Left ventricle myocardium inferior (tissue), 1 donor: ENCODE measurements around the gene GLT8D2. TPM values are rescaled to one million over a fixed set of nuclear protein-coding genes. Genes with fewer than 3 reads are reported as not detected.
"Not testable (repeated sequence)": the region's sequence is repeated elsewhere in the genome, so short reads cannot be mapped to it uniquely, and the experiment has no call there.

ENCODE experiments used
- DNase-seq: peaks from one replicate; pipeline ENCODE4 v3.0.0-alpha.2; 2020
- H3K27ac ChIP-seq: fragments of 200-600 bp; replicated peaks from 2 replicates; pipeline ENCODE4 v1.8.0; 2021
- H3K27me3 ChIP-seq: fragments of 200-600 bp; 2 replicates; pipeline ENCODE4 v1.8.0; 2021; ENCODE audit warnings: low read depth
- H3K36me3 ChIP-seq: fragments of 200-600 bp; 2 replicates; pipeline ENCODE4 v1.8.0; 2021
- H3K4me1 ChIP-seq: fragments of 200-600 bp; 2 replicates; pipeline ENCODE4 v1.8.0; 2021
- H3K4me3 ChIP-seq: fragments of 200-600 bp; 2 replicates; pipeline ENCODE4 v1.8.0; 2021; ENCODE audit warnings: mild to moderate bottlenecking, moderate library complexity
- H3K9me3 ChIP-seq: fragments of 200-600 bp; replicated peaks from 2 replicates; pipeline ENCODE4 v1.8.0; 2021
- intact Hi-C: fragments of 100-400 bp; cut with micrococcal nuclease; formaldehyde crosslinking; loops from one replicate; pipeline ENCODE4 v1.11.0; 2022
- total RNA-seq: library from RNA; stranded (reverse); fragmentation: NEBNext Ultra II Directional; extraction: Animal tissue kit (Norgen Biotek cat#: 25700); gene quantifications from one replicate; pipeline ENCODE4 v1.2.1, GENCODE V29; 2021
- TF ChIP-seq, protein P1 (sequence below): fragments of 200-600 bp; IDR thresholded peaks from 2 replicates; pipeline ENCODE4 v1.8.0; 2021; ENCODE audit warnings: antibody characterized with exemption, mild to moderate bottlenecking, borderline replicate concordance
- donor health status: DM: no; HTN: yes; CAD: no; lungs with severe emphysema.

GLT8D2 gene
- total RNA-seq, 1 donor from 2014 or later: 11.7 TPM

DNA sequence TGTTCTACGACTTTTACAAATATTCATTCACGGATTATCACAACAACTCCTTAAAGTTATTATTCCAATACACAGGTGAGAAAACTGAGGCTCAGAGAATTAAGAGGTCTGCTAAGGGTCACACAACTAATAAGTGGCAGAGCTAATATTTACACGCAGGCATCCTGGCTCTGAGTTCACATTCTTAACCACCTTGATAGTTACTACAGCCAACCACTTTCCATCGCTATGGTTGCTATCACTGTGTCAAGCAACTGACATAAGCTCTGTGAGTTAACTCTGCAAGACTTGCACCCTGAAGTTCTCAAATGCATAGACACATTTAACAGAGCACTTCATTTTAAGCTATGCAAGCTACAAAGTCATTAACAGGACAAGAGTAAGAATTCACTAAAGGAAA lies 3.7 kb downstream of the GLT8D2 start:
- H3K36me3 ChIP-seq: no peaks in the 10 kb centered on the region
- no peak for DNase-seq
- peak overlapping the region; percentile 69 for H3K27ac ChIP-seq
- H3K4me1 ChIP-seq: peaks cover 54% of the 10 kb centered on the region
- no peaks in the 10 kb centered on the region for H3K27me3 ChIP-seq
- intact Hi-C loops: no loop called here
- no peak overlapping the region for H3K4me3 ChIP-seq
- no peaks in the 10 kb centered on the region for H3K9me3 ChIP-seq
- TF ChIP-seq, protein P1, sequence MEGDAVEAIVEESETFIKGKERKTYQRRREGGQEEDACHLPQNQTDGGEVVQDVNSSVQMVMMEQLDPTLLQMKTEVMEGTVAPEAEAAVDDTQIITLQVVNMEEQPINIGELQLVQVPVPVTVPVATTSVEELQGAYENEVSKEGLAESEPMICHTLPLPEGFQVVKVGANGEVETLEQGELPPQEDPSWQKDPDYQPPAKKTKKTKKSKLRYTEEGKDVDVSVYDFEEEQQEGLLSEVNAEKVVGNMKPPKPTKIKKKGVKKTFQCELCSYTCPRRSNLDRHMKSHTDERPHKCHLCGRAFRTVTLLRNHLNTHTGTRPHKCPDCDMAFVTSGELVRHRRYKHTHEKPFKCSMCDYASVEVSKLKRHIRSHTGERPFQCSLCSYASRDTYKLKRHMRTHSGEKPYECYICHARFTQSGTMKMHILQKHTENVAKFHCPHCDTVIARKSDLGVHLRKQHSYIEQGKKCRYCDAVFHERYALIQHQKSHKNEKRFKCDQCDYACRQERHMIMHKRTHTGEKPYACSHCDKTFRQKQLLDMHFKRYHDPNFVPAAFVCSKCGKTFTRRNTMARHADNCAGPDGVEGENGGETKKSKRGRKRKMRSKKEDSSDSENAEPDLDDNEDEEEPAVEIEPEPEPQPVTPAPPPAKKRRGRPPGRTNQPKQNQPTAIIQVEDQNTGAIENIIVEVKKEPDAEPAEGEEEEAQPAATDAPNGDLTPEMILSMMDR: no peak

DNA sequence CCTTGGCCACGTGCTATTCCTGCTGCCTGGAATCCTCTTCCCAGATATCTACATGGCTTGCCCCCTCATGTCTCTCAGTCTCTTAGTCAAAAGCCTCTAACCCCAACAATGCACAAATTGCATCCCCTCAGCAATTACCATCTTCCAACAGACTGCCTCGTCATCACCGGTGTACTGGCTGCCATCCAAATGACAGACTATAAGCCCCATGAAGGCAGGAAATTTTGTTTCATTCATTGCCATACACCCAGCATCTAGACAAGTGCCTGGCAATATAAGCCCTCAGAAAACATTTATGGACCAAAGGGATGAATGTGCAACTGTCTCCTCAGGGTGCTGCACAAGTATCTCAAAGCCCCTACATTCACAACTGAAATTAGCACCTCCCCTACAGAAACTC lies 5.8 kb downstream of the GLT8D2 start:
- H3K9me3 ChIP-seq: no peaks in the 10 kb centered on the region
- DNase-seq: no peak
- H3K27ac ChIP-seq: no peak overlapping the region
- intact Hi-C loops: no loop called here
- H3K4me1 ChIP-seq: peaks cover 39% of the 10 kb centered on the region
- no peak overlapping the region for H3K4me3 ChIP-seq
- H3K27me3 ChIP-seq: no peaks in the 10 kb centered on the region
- no peaks in the 10 kb centered on the region for H3K36me3 ChIP-seq
- TF ChIP-seq, protein P1: no peak

DNA sequence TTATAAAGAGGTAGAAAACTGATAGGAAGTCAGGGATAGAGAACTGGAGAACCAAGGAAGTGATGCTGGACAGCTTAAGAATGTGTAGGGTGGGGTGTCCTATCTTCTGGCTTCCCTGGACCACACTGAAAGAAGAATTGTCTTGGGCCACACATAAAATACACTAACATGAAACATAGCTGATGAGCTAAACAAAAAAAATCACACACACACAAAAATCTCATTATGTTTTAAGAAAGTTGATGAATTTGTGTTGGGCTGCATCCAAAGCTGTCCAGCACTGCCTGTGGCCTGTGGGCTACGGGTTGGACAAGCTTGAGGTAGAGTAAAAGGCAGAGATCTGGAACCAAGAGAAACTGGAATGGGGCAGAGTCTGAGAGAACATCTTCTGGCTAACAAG lies 7.4 kb downstream of the GLT8D2 start:
- intact Hi-C loops: no loop called here
- H3K27me3 ChIP-seq: no peaks in the 10 kb centered on the region
- TF ChIP-seq, protein P1: no peak
- H3K9me3 ChIP-seq: no peaks in the 10 kb centered on the region
- no peak overlapping the region for H3K4me3 ChIP-seq
- no peak for DNase-seq
- H3K4me1 ChIP-seq: peaks cover 28% of the 10 kb centered on the region
- no peak overlapping the region for H3K27ac ChIP-seq
- H3K36me3 ChIP-seq: no peaks in the 10 kb centered on the region

DNA sequence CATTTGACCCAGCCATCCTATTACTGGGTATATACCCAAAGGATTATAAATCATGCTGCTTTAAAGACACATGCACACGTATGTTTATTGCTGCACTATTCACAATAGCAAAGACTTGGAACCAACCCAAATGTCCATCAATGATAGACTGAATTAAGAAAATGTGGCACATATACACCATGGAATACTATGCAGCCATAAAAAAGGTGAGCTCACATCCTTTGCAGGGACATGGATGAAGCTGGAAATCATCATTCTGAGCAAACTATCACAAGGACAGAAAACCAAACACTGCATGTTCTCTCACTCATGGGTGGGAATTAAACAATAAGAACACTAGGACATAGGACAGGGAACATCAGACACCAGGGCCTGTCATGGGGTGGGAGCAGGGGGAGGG lies 10.2 kb downstream of the GLT8D2 start:
- H3K36me3 ChIP-seq, DNase-seq, H3K27ac ChIP-seq, H3K9me3 ChIP-seq, H3K4me3 ChIP-seq, H3K27me3 ChIP-seq, intact Hi-C loops, H3K4me1 ChIP-seq: not testable (repeated sequence)

DNA sequence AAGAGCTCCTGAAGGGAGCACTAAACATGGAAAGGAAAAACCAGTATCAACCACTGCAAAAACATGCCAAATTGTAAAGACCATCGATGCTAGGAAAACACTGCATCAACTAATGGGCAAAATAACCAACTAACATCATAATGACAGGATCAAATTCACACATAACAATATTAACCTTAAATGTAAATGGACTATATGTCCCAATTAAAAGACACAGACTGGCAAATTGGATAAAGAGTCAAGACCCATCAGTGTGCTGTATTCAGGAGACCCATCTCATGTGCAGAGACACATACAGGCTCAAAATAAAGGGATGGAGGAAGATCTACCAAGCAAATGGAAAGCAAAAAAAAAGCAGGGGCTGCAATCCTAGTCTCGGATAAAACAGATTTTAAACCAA lies 13.8 kb downstream of the GLT8D2 start:
- H3K36me3 ChIP-seq, H3K9me3 ChIP-seq, DNase-seq, H3K4me1 ChIP-seq, intact Hi-C loops, H3K27me3 ChIP-seq, H3K27ac ChIP-seq, H3K4me3 ChIP-seq: not testable (repeated sequence)

DNA sequence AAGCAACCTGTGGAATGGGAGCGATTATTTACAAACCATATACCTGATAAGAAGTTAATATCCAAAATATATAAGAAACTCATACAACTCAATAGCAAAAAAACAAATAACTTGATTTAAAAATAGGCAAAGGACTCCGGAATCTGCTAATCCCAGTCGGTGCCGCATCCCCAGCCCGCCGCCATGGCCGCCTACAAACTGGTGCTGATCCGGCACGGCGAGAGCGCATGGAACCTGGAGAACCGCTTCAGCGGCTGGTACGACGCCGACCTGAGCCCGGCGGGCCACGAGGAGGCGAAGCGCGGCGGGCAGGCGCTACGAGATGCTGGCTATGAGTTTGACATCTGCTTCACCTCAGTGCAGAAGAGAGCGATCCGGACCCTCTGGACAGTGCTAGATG lies 19.4 kb downstream of the GLT8D2 start:
- H3K27ac ChIP-seq, H3K36me3 ChIP-seq, H3K27me3 ChIP-seq, intact Hi-C loops, H3K4me3 ChIP-seq, H3K9me3 ChIP-seq, DNase-seq: not testable (repeated sequence)
- H3K4me1 ChIP-seq: peaks cover 18% of the 10 kb centered on the region

DNA sequence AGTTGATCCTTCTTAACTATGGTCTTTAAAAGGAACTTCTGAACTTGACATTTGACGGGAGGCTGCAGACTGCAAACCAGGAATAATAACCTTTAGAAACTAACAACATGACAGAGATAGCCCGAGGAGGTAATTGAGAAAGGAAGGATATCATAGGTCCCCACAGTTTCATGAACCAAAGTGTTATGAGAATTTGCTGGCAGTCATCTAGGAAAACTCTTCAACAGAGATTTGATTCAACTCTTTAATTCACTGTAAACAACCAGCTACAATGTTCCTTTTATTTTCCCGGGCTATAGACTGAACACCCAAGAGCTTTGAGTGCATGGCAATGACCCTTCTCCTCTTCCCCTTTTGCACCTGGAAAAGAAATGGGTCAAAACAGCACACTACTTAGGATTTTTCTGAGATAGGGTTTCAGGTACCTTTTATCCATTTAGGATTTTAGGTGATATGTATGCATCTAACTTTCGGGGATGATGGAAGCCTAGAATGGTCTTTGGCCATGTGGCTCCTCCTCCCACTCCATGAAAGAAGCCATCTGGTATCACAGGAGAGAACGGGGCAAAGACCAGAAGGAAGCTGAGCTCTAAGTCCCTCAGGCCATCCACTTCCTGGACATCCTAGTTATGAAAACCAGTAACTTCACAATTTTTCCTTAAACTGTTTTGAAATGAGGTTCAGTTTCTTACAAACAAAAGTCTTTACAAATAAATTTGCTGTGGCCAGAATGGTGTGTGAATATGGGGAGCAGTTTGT lies 23.0 kb downstream of the GLT8D2 start:
- peaks cover 18% of the 10 kb centered on the region for H3K4me1 ChIP-seq
- TF ChIP-seq, protein P1: no peak
- intact Hi-C loops: no loop called here
- DNase-seq: no peak
- H3K4me3 ChIP-seq: no peak overlapping the region
- H3K36me3 ChIP-seq: no peaks in the 10 kb centered on the region
- H3K27ac ChIP-seq: no peak overlapping the region
- H3K27me3 ChIP-seq: no peaks in the 10 kb centered on the region
- H3K9me3 ChIP-seq: peaks cover 13% of the 10 kb centered on the region
